Heart left ventricle (tissue), 13 donors: ENCODE measurements around the gene PHACTR1.

Experiments
- POLR2A ChIP-seq, 2 donors: fragments of 450-650 bp; IDR thresholded peaks; one replicate each; pipeline ENCODE4 v1.6.1; 2017; ENCODE audit warnings: antibody characterized with exemption in 2 of 2, mild to moderate bottlenecking in 2 of 2, moderate library complexity in 2 of 2
- TF ChIP-seq, protein P1 (sequence below), 12 donors: fragments of 200-600 bp; sonication (generic) in 4 of 12; IDR thresholded peaks; one replicate each; pipeline versions ENCODE4 v1.5.0 to v1.8.0; 2018 to 2022; ENCODE audit warnings: antibody characterized with exemption in 12 of 12, mild to moderate bottlenecking in 5 of 12
- donor health status: ischemic (EF 13 %, LVEDD 7.1; RV severe dilation, severe dysfunction).
- donor health status: DM: no; HTN: yes; CAD: no.
- donor health status: DM: no; HTN: no; CAD: no.
- donor health status: ischemic (EF 25% LVEDD 6.9; RV normal size, moderate dysfunction).
- donor health status: ischemic (EF 25% LVEDD 5.7; RV mildly dilated, moderate dysfunction).
- donor health status: ischemic (EF 35%, LVEDD 5.7; RV mildly dilated, moderate dysfunction).
- donor health status: nonischemic (EF 11% LVEDD 7.7; RV severe dilation, severe dysfunction).
- donor health status: DM: yes; HTN: yes; CAD: no.
- donor health status: PGD.
- donor health status: ischemic (EF 29% LVEDD 5.4; RV normal size, mild dysfunction).
- donor health status: nonischemic (EF 23%, LVEDD 6.1; RV moderate dilation, normal function).

DNA sequence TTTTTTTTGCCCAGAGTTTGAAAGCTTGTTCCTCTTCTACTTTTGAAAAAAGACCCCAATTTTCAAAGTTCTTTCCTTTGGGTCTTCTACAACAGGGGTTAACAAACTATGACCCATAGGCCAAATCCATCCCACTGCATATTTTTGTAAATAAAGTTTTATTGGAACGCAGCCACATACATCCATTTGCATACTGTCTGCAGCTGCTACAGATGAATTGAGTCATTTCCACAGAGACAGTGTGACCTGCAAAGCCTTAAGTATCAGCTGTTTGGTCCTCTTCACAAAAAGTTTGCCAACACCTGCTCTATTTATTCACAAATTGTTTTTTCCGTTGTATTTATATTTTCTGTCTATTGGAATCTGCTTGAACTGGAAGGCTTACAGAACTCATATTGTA lies 422.6 kb downstream of the PHACTR1 start:
- TF ChIP-seq, protein P1, sequence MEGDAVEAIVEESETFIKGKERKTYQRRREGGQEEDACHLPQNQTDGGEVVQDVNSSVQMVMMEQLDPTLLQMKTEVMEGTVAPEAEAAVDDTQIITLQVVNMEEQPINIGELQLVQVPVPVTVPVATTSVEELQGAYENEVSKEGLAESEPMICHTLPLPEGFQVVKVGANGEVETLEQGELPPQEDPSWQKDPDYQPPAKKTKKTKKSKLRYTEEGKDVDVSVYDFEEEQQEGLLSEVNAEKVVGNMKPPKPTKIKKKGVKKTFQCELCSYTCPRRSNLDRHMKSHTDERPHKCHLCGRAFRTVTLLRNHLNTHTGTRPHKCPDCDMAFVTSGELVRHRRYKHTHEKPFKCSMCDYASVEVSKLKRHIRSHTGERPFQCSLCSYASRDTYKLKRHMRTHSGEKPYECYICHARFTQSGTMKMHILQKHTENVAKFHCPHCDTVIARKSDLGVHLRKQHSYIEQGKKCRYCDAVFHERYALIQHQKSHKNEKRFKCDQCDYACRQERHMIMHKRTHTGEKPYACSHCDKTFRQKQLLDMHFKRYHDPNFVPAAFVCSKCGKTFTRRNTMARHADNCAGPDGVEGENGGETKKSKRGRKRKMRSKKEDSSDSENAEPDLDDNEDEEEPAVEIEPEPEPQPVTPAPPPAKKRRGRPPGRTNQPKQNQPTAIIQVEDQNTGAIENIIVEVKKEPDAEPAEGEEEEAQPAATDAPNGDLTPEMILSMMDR (IDR thresholded peaks at IDR 0.05): no peak
- TF ChIP-seq POLR2A (IDR thresholded peaks at IDR 0.05): no peak
